Putamen (tissue), 1 donor: ENCODE measurements around the gene IFT27.

ENCODE experiments used
- DNase-seq: peaks from one replicate; pipeline ENCODE4 v3.0.0-alpha.2; 2016; ENCODE audit warnings: low spot score

Gene IFT27

DNA sequence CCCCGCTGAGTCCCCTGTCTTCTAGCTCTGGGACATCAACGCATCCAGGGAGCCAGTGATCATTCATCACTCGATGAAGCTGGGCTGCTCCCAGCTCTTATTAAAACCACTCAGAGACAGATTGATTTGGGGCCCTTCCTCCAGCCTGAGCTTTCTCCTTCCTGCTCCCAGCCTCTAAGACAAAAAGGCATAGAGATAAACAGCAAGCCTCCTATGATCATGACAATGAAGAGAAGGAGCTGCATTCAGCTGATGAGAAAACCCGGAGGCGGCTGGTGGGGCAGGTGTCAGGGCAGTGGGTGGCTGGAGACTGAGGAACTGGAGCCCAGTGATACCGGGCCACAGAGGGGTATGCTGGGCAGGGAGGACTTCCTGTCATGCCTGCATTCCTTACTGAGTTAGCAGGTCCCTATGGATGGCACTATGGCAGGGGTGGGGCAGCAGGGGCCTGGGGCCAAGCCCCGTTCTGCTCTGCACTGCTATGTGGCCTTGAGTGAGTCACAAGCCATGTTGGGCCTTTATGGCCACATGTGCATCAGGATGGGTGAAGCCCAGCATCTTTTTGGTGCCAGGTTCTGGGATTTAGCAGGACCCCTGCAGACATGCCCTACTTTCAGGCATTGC, 20.7 kb upstream of the IFT27 start:
- no peak for DNase-seq

- DNase-seq: no peak
Observed at GRCh38 chr22:36795633-36796032, 19.7 kb upstream of the IFT27 start.

DNA sequence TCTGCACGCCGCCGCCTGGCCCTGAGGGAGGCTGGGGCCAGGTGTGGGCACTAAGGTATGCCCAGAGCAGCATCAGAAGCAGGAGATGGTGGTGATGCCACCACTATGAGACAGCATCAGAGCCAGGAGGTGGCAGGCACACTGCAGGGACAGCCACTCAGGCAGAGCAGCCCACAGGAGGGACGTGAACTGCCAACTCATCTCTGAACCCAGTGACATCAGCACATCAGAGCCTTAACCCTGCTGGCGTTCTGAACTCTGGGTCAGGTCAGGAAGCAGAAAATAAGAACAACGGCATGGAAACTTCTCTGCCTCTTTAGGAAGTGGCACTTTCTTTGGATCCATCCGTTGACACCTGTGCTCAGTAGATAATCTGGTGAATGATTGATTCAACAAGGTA, 14.7 kb upstream of the IFT27 start:
- DNase-seq: no peak

- DNase-seq: no peak
Observed at GRCh38 chr22:36787204-36787988, 11.5 kb upstream of the IFT27 start.

DNA sequence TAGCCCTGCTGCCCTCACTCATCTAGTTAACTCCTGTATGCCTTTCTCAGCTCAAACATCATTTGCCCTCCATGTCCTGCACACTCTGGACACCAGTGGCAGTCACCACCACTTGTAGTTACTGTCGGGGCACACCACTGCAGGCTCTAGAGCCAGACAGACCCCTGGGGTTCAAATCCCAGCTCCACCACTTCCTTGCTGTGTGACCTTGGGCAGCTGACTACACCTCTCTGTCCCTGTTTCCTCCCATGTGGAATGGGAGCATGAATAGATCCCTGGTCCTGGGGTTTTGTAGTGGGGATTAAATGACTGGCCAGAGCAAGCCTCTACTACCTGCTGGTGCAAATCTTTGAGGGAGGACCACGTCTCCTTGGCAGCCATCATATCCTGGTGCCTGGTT, 7.8 kb upstream of the IFT27 start:
- no peak for DNase-seq

DNA sequence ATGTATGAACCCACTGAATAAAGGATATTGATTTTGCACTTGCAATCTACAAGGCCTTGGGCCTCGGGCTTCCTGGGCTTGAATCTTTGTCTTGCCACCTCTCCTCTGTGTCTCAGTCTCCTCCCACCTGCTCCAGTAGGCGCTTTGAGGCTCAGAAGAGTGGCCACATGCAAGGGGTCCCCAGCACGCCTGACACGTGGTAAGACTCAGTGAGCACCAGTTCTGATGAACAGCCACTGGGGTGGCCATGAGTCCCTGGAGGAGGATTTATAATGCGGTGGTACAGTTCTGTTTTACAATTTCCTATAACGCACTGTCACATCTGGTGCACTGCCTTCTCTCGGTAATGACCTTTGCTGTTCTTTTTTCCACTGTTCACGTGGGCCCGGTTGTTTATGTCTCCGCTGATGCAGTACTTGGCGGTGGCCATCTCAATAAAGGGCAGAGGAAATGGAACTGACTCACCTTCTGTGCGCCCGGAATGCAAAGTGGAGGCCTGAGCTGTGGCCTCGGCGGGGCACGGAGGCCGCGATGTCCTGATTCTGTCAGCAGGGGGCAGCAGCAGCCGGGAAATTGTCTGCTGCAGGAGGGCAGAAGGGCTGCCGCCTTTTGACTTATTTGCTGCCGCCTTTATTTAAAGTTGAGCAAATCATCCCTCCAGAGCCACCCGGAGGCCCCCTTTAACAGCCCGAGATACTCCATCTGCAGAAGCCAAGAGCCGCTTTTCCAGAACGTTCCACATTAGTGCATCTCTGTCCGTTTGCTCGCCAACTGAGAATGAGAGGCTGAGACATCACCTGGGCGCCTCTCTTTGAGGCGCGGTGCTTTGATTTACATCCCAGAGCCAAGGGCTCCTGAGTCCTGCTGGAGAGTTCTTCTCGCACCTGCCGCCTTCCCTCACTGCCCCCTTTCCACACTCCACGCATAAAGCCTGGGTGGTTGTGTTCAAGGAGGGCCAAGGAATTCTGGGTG, 6.0 kb upstream of the IFT27 start:
- peak; percentile 50 for DNase-seq

DNA sequence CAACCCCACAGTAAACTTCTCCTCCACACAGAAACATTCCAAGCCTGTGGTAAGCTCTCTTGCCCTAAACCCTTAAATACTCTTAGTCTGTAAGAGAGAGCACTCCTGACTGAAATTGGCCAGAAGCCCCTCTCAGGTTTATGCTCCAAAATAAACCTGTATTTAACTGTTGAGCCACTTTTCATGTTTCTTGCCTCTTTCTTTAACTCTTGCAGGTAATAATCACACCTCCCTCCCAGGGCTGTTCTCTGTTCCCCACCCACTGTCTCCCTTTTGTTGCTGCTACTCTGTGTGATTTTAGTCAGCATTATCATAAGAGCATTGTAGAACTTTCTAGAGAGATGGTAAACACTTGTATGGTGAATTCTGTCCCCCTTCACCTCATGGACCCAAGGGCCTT, 2.1 kb upstream of the IFT27 start:
- DNase-seq: no peak

GRCh38 chr22:36776722-36777121, 803 bp upstream of the IFT27 start:
- no peak for DNase-seq

GRCh38 chr22:36775586-36775963, 344 bp downstream of the IFT27 start:
- peak; percentile 42 for DNase-seq

DNA sequence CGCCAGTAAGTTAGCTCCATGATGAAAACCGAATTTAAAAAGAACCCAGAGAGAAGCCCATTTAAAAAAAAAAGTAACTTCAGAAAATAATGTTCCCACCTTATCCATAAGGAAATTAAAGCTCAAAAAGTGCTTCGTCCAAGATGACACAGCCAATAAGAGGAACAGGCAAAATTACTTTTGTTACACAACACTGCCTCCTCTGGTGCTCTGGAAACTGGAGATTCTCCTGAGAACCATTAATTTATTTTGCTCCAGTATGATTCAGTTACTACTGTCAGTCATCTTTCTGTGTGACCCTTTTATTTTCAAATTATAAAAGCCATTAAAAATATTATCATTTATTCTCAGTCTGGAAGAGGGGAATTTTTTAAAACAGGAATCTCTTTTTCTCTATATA, 2.0 kb downstream of the IFT27 start:
- DNase-seq: no peak

- DNase-seq: no peak
Observed at GRCh38 chr22:36772451-36772850, 3.5 kb downstream of the IFT27 start.

- no peak for DNase-seq
Observed at GRCh38 chr22:36771356-36772063, 4.4 kb downstream of the IFT27 start.

GRCh38 chr22:36770513-36771231, 5.2 kb downstream of the IFT27 start:
- no peak for DNase-seq

- no peak for DNase-seq
Observed at GRCh38 chr22:36769541-36770512, 6.1 kb downstream of the IFT27 start.

- DNase-seq: no peak
Observed at GRCh38 chr22:36768616-36769015, 7.3 kb downstream of the IFT27 start.

DNA sequence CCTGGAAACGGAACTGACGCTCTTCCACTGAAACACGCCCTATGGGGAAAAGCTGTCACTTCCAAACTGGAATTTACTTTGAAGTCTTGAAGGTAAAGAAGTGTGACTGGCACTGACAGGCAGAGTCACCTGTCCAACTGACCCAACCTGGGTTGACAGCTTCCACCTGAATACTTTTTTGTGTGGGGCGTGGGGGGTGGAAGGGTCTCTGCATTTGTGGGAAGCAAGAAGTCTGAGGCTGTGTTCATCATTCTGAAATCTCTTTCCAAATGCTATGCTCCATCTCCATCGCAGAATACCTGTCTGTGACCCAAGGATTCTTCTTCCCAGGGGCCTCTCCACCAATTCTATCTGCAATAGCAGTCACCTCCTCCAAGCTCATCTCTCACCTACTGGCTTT, 7.8 kb downstream of the IFT27 start:
- DNase-seq: no peak

- no peak for DNase-seq
Observed at GRCh38 chr22:36767035-36767775, 8.7 kb downstream of the IFT27 start.

DNA sequence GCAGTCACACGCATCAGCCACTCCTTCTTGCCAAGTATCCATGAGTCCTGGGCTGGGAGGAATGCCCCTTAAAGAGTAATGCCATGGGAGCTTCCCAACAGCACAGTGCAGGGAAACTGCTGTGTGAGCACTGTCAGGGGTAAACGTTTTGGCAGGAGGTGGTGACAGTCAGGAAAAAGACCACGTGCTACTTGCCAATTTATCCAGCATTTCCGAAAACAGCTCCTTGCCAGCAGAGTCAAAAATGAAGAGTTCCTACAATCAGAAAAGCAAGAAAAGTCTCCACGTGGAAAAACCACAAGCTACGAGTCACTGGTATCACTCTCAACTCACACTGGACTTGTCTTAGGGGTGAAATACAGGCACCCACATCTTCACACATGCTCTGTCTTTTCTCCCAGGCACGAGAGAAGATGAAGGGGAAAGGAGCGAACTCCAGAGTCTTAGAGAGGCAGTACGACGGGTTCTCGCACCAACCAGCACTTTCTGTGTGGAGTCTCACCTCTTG, 9.9 kb downstream of the IFT27 start:
- no peak for DNase-seq
